Tibial nerve (tissue), 4 donors: ENCODE measurements around the gene QRFPR.

ENCODE experiments used
- CTCF ChIP-seq, 5 experiments: fragments of 200-600 bp in 3 of 5; fragments of 450-650 bp in 2 of 5; sonication (generic) in 3 of 5; IDR thresholded peaks; one replicate each; pipeline ENCODE4 v1.5.1; 2016 to 2019; ENCODE audit warnings: antibody characterized with exemption in 5 of 5, mild to moderate bottlenecking in 3 of 5, moderate library complexity in 2 of 5
- EP300 ChIP-seq, 2 donors: sonication (generic); formaldehyde crosslinking; IDR thresholded peaks; one replicate each; pipeline ENCODE4 v1.6.1; 2017; ENCODE audit warnings: antibody characterized with exemption in 2 of 2, mild to moderate bottlenecking in 1 of 2
- POLR2A ChIP-seq, 2 donors: fragments of 450-650 bp; IDR thresholded peaks; one replicate each; pipeline ENCODE4 v1.6.1; 2017; ENCODE audit warnings: antibody characterized with exemption in 2 of 2, mild to moderate bottlenecking in 2 of 2, moderate library complexity in 2 of 2

GRCh38 chr4:121373841-121374240 is 7.0 kb downstream of the QRFPR start:
- TF ChIP-seq POLR2A (IDR thresholded peaks at IDR 0.05): no peak
- no peak for TF ChIP-seq CTCF (IDR thresholded peaks at IDR 0.05)
- no peak for TF ChIP-seq EP300 (IDR thresholded peaks at IDR 0.05)
